OCI-LY3 (cell line): ENCODE data around the gene PXYLP1.

ENCODE experiments used
- EZH2phosphoT487 ChIP-seq: fragments of 200-600 bp; shearing (Covaris generic); IDR thresholded peaks from 2 replicates; pipeline ENCODE4 v1.6.1; 2018; ENCODE audit warnings: antibody characterized with exemption, mixed run types, low read depth
- TF ChIP-seq, protein P1 (sequence below): fragments of 200-600, 300-600 bp; sonication (generic); IDR thresholded peaks from 2 replicates; pipeline ENCODE4 v1.5.1; 2014; ENCODE audit warnings: antibody characterized with exemption, low read length, low read depth

DNA sequence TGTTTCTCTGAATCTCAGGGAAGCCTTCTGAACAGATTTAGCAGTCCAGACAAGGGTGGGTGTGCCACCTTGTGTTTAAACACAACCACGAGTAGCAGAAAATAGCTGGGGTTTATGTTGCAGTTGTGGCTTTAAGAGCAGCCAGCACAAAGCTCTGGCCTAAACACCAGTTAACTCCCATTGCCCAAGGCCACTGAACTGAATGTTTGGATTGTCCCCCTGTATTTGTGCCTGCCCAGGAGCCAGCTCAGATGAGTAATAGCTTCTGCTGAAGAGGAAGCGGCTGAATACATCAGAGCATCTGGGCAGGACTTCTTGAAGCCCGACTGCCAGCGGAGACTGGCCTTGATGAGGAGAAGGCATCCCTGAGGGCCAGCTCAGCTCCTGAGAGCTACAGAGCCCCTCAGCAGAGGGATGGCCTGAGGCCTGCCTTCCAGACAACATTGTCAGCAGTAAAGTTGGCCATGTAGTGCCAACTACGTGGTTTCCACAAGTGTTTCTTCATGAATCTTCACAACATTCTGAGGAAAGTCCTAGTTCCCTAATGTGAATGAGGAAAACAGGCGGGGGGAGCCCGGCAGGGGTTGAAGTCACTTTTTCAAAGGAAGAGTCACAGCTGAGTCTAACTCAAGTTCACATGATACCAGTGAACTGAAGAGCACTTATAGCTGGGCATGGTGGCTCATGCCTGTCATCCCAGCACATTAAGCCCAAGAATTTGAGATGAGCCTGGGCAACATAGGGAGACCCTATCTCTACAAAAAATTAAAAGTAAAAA lies 70.9 kb downstream of the PXYLP1 start:
- TF ChIP-seq, protein P1, sequence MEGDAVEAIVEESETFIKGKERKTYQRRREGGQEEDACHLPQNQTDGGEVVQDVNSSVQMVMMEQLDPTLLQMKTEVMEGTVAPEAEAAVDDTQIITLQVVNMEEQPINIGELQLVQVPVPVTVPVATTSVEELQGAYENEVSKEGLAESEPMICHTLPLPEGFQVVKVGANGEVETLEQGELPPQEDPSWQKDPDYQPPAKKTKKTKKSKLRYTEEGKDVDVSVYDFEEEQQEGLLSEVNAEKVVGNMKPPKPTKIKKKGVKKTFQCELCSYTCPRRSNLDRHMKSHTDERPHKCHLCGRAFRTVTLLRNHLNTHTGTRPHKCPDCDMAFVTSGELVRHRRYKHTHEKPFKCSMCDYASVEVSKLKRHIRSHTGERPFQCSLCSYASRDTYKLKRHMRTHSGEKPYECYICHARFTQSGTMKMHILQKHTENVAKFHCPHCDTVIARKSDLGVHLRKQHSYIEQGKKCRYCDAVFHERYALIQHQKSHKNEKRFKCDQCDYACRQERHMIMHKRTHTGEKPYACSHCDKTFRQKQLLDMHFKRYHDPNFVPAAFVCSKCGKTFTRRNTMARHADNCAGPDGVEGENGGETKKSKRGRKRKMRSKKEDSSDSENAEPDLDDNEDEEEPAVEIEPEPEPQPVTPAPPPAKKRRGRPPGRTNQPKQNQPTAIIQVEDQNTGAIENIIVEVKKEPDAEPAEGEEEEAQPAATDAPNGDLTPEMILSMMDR: peak; percentile 12; the same call in 1 of the 2 replicates
- no peak for TF ChIP-seq EZH2phosphoT487
